Breast epithelium (tissue), 4 donors: ENCODE data around the gene SENP3. TPM values are rescaled to one million over a fixed set of nuclear protein-coding genes. Genes with fewer than 3 reads are reported as not detected.

ENCODE experiments used
- DNase-seq, 2 donors: peaks; one replicate each; pipeline ENCODE4 v3.0.0-alpha.2; 2019; ENCODE audit warnings: low spot score in 2 of 2
- H3K27ac ChIP-seq, 2 donors: fragments of 200-600 bp; sonication (generic) in 1 of 2; one replicate each; pipeline ENCODE4 v1.5.1; 2016 to 2019; ENCODE audit warnings: mild to moderate bottlenecking in 1 of 2
- H3K27me3 ChIP-seq, 2 donors: fragments of 200-600 bp; sonication (generic) in 1 of 2; one replicate each; pipeline versions ENCODE4 v1.5.1 to v1.6.0; 2017 to 2019; ENCODE audit warnings: control low read depth in 1 of 2, mild to moderate bottlenecking in 1 of 2
- H3K36me3 ChIP-seq: fragments of 200-600 bp; one replicate; pipeline ENCODE4 v1.5.1; 2019
- H3K4me1 ChIP-seq, 2 donors: fragments of 200-600 bp; sonication (generic); one replicate each; pipeline ENCODE4 v1.5.1; 2016 to 2019; ENCODE audit warnings: control low read depth in 1 of 2
- H3K4me3 ChIP-seq, 3 donors: fragments of 200-600 bp; sonication (generic); 1 replicate in 2 of 3; 2 replicates in 1 of 3; pipeline ENCODE4 v1.5.1; 2016 to 2019; ENCODE audit warnings: mild to moderate bottlenecking in 3 of 3, moderate library complexity in 2 of 3
- H3K9me3 ChIP-seq, 2 donors: fragments of 200-600 bp; sonication (generic) in 1 of 2; one replicate each; pipeline ENCODE4 v1.5.1; 2016 to 2019; ENCODE audit warnings: control low read depth in 1 of 2
- CTCF ChIP-seq, 3 donors: fragments of 450-650 bp; IDR thresholded peaks; one replicate each; pipeline ENCODE4 v1.5.1; 2016 to 2017; ENCODE audit warnings: antibody characterized with exemption in 3 of 3, mild to moderate bottlenecking in 3 of 3, moderate library complexity in 3 of 3
- POLR2A ChIP-seq: fragments of 450-650 bp; IDR thresholded peaks from one replicate; pipeline ENCODE4 v1.6.1; 2016; ENCODE audit warnings: antibody characterized with exemption, mild to moderate bottlenecking, moderate library complexity
- POLR2AphosphoS5 ChIP-seq, 3 donors: sonication (generic); formaldehyde crosslinking; IDR thresholded peaks; one replicate each; pipeline ENCODE4 v1.6.1; 2017; ENCODE audit warnings: antibody characterized with exemption in 3 of 3
- intact Hi-C: fragments of 100-400 bp; cut with DNase I; formaldehyde crosslinking; loops from one replicate; pipeline ENCODE4 v1.15.1; 2023; ENCODE audit warnings: low total_unique reads
- total RNA-seq, 3 donors: library from RNA; depleted of rRNA; stranded (reverse); fragments of >200 nt; gene quantifications; one replicate each; pipeline ENCODE4 v1.1.0, GENCODE V29; 2016

The SENP3 gene
- total RNA-seq, 3 donors from 2014 or later, result 59.5 to 65.2 (median 62.3) TPM

GRCh38 chr17:7549401-7550055 lies 12.2 kb upstream of the SENP3 start:
- H3K9me3 ChIP-seq, result no peaks in the 10 kb centered on the region
- H3K4me3 ChIP-seq, result peak overlapping the region; percentile 67 to 77 (median 76)
- intact Hi-C loops, result no loop called here
- TF ChIP-seq POLR2AphosphoS5 (IDR thresholded peaks at IDR 0.05) (no peak), POLR2A (no peak), CTCF (IDR thresholded peaks at IDR 0.05) (no peak)
- H3K27me3 ChIP-seq, result no peaks in the 10 kb centered on the region
- peak overlapping the region; percentile 89 to 94 for H3K27ac ChIP-seq
- no peaks in the 10 kb centered on the region for H3K36me3 ChIP-seq
- H3K4me1 ChIP-seq, result peaks cover 2 to 6% of the 10 kb centered on the region in 2 donors
- no peak for DNase-seq

- Histone ChIP-seq H3K4me1 (peaks cover 2 to 6% of the 10 kb centered on the region in 2 donors), H3K27me3 (no peaks in the 10 kb centered on the region), H3K36me3 (no peaks in the 10 kb centered on the region), H3K9me3 (no peaks in the 10 kb centered on the region), H3K4me3 (peak overlapping the region in 1 of 3 donors; percentile 76), H3K27ac (peak overlapping the region; percentile 89 to 94)
- intact Hi-C loops, result no loop called here
- no peak for TF ChIP-seq POLR2A
- TF ChIP-seq POLR2AphosphoS5 (IDR thresholded peaks at IDR 0.05), result no peak
- no peak for TF ChIP-seq CTCF (IDR thresholded peaks at IDR 0.05)
- DNase-seq, result no peak
These were observed 11.4 kb upstream of the SENP3 start for GRCh38 chr17:7550344-7550743.

GRCh38 chr17:7551396-7551795 lies 10.3 kb upstream of the SENP3 start:
- Histone ChIP-seq H3K4me3 (no peak overlapping the region), H3K27me3 (no peaks in the 10 kb centered on the region), H3K36me3 (no peaks in the 10 kb centered on the region), H3K4me1 (peaks cover 2 to 6% of the 10 kb centered on the region in 2 donors), H3K27ac (no peak overlapping the region), H3K9me3 (no peaks in the 10 kb centered on the region)
- TF ChIP-seq POLR2AphosphoS5 (IDR thresholded peaks at IDR 0.05) (no peak), CTCF (IDR thresholded peaks at IDR 0.05) (no peak), POLR2A (no peak)
- intact Hi-C loops, result no loop called here
- DNase-seq, result no peak

- H3K27ac ChIP-seq, result no peak overlapping the region
- intact Hi-C loops, result no loop called here
These were observed 9.1 kb upstream of the SENP3 start for GRCh38 chr17:7552621-7553051.

More at GRCh38 chr17:7552621-7553051, 9.1 kb upstream of the SENP3 start:
- no peaks in the 10 kb centered on the region for H3K9me3 ChIP-seq
- H3K27me3 ChIP-seq, result no peaks in the 10 kb centered on the region
- H3K4me3 ChIP-seq, result no peak overlapping the region
- DNase-seq, result no peak
- no peaks in the 10 kb centered on the region for H3K36me3 ChIP-seq
- peaks cover 8 to 12% of the 10 kb centered on the region in 2 donors for H3K4me1 ChIP-seq
- TF ChIP-seq POLR2A, result no peak
- no peak for TF ChIP-seq POLR2AphosphoS5 (IDR thresholded peaks at IDR 0.05)
- no peak for TF ChIP-seq CTCF (IDR thresholded peaks at IDR 0.05)
